WTC11 (cell line): ENCODE results near the gene CAB39. TPM values are rescaled to one million over a fixed set of nuclear protein-coding genes. Genes with fewer than 3 reads are reported as not detected.
"Not testable (repeated sequence)": the region's sequence is repeated elsewhere in the genome, so short reads cannot be mapped to it uniquely, and the experiment has no call there.

Source experiments
- ATAC-seq: fragments of 200-7000 bp; cut with Tn5 transposase; 2 replicates; pipeline ENCODE4 v1.10.0; 2021; ENCODE audit warnings: mild to moderate bottlenecking, moderate library complexity
- CTCF ChIA-PET: fragments of 300-600 bp; sonication (Branson Sonifier 250); formaldehyde crosslinking; loops from one replicate; lab custom pipeline; 2021; ENCODE audit warnings: antibody characterized with exemption; lab: Charles Lee
- POLR2A ChIA-PET: fragments of 350-600 bp; sonication (Branson Sonifier 250); formaldehyde crosslinking; loops from one replicate; lab custom pipeline; 2021; ENCODE audit warnings: antibody characterized with exemption; lab: Charles Lee
- DNase-seq: peaks from one replicate; pipeline ENCODE4 v3.0.0; 2021; ENCODE audit warnings: low spot score
- H3K27ac Mint-ChIP-seq: 2 replicates; pipeline ENCODE4 v1.8.0; 2021; ENCODE audit warnings: mixed read lengths
- H3K27me3 Mint-ChIP-seq: 2 replicates; pipeline ENCODE4 v1.8.0; 2021; ENCODE audit warnings: low read depth, mild to moderate bottlenecking, moderate library complexity, mixed read lengths
- H3K36me3 Mint-ChIP-seq: 2 replicates; pipeline ENCODE4 v1.8.0; 2021; ENCODE audit warnings: mixed read lengths
- H3K4me1 Mint-ChIP-seq: 2 replicates; pipeline ENCODE4 v1.8.0; 2022; ENCODE audit warnings: mixed read lengths
- H3K4me3 Mint-ChIP-seq: 2 replicates; pipeline ENCODE4 v1.8.0; 2021; ENCODE audit warnings: mild to moderate bottlenecking, moderate library complexity, mixed read lengths
- H3K9me3 Mint-ChIP-seq: 2 replicates; pipeline ENCODE4 v1.8.0; 2021; ENCODE audit warnings: mixed read lengths
- CREM ChIP-seq: sonication (generic); formaldehyde crosslinking; IDR thresholded peaks from 2 replicates; pipeline ENCODE4 v1.8.1; 2022; ENCODE audit warnings: mild to moderate bottlenecking, missing genetic modification reagents, moderate library complexity
- ESRRA ChIP-seq: sonication (generic); formaldehyde crosslinking; IDR thresholded peaks from 2 replicates; pipeline ENCODE4 v1.8.1; 2022; ENCODE audit warnings: mild to moderate bottlenecking, missing genetic modification reagents, borderline replicate concordance
- FOXK1 ChIP-seq: sonication (generic); formaldehyde crosslinking; IDR thresholded peaks from 2 replicates; pipeline ENCODE4 v1.8.0; 2022; ENCODE audit warnings: mild to moderate bottlenecking, moderate library complexity, missing genetic modification reagents
- HMGA2 ChIP-seq: fragments of 250-450 bp; sonication (Bioruptor Pico); IDR thresholded peaks from 2 replicates; pipeline ENCODE4 v1.4.0; 2021; ENCODE audit warnings: mild to moderate bottlenecking, moderate library complexity
- HMGXB4 ChIP-seq: sonication (generic); formaldehyde crosslinking; IDR thresholded peaks from 2 replicates; pipeline ENCODE4 v1.8.1; 2023; ENCODE audit warnings: mild to moderate bottlenecking, moderate library complexity, missing genetic modification reagents
- IRF1 ChIP-seq: sonication (generic); formaldehyde crosslinking; IDR thresholded peaks from 2 replicates; pipeline ENCODE4 v1.8.0; 2023; ENCODE audit warnings: missing genetic modification reagents
- JAZF1 ChIP-seq: fragments of 250-450 bp; sonication (Bioruptor Pico); IDR thresholded peaks from 2 replicates; pipeline ENCODE4 v1.9.0; 2021; ENCODE audit warnings: moderate library complexity, mild to moderate bottlenecking, inconsistent platforms
- MLX ChIP-seq: sonication (generic); formaldehyde crosslinking; IDR thresholded peaks from 2 replicates; pipeline ENCODE4 v1.8.1; 2023; ENCODE audit warnings: mild to moderate bottlenecking, missing genetic modification reagents, moderate library complexity
- MYBL2 ChIP-seq: sonication (generic); formaldehyde crosslinking; IDR thresholded peaks from 2 replicates; pipeline ENCODE4 v1.8.1; 2023; ENCODE audit warnings: mild to moderate bottlenecking, moderate library complexity, missing genetic modification reagents
- NFATC4 ChIP-seq: fragments of 250-450 bp; sonication (Bioruptor Pico); IDR thresholded peaks from 2 replicates; pipeline ENCODE4 v1.9.0; 2021; ENCODE audit warnings: mild to moderate bottlenecking
- RORB ChIP-seq: fragments of 250-450 bp; sonication (Bioruptor Pico); IDR thresholded peaks from 2 replicates; pipeline ENCODE4 v1.9.0; 2021; ENCODE audit warnings: mild to moderate bottlenecking
- SOX15 ChIP-seq: fragments of 250-450 bp; sonication (Bioruptor Pico); IDR thresholded peaks from 2 replicates; pipeline ENCODE4 v1.9.0; 2021; ENCODE audit warnings: mild to moderate bottlenecking
- TP53 ChIP-seq: sonication (generic); formaldehyde crosslinking; IDR thresholded peaks from 2 replicates; pipeline ENCODE4 v1.8.1; 2023; ENCODE audit warnings: mild to moderate bottlenecking, missing genetic modification reagents
- ZNF121 ChIP-seq: sonication (generic); formaldehyde crosslinking; IDR thresholded peaks from 2 replicates; pipeline ENCODE4 v1.8.0; 2023; ENCODE audit warnings: missing genetic modification reagents
- ZNF263 ChIP-seq: sonication (generic); formaldehyde crosslinking; IDR thresholded peaks from 2 replicates; pipeline ENCODE4 v1.8.1; 2022; ENCODE audit warnings: low read depth, mild to moderate bottlenecking, moderate library complexity, missing genetic modification reagents
- ZNF532 ChIP-seq: fragments of 250-450 bp; sonication (Bioruptor Pico); IDR thresholded peaks from 2 replicates; pipeline ENCODE4 v1.9.0; 2021; ENCODE audit warnings: mild to moderate bottlenecking, borderline replicate concordance
- ZSCAN18 ChIP-seq: fragments of 250-450 bp; sonication (Bioruptor Pico); IDR thresholded peaks from 2 replicates; pipeline ENCODE4 v2.1.2; 2022; ENCODE audit warnings: mild to moderate bottlenecking, moderate library complexity
- total RNA-seq: library from RNA; stranded (reverse); gene quantifications from 3 replicates; pipeline ENCODE4 v1.2.3, GENCODE V29; 2021
- TF ChIP-seq, protein P1 (sequence below): sonication (generic); formaldehyde crosslinking; IDR thresholded peaks from 2 replicates; pipeline ENCODE4 v1.8.0; 2022; ENCODE audit warnings: mild to moderate bottlenecking, missing genetic modification reagents
- TF ChIP-seq, protein P2 (sequence below): sonication (generic); formaldehyde crosslinking; IDR thresholded peaks from 2 replicates; pipeline ENCODE4 v1.8.1; 2022; ENCODE audit warnings: low read depth, mild to moderate bottlenecking, moderate library complexity, missing genetic modification reagents, borderline replicate concordance

The CAB39 gene
- total RNA-seq, 1 experiment from 2014 or later: 36.9 TPM

DNA sequence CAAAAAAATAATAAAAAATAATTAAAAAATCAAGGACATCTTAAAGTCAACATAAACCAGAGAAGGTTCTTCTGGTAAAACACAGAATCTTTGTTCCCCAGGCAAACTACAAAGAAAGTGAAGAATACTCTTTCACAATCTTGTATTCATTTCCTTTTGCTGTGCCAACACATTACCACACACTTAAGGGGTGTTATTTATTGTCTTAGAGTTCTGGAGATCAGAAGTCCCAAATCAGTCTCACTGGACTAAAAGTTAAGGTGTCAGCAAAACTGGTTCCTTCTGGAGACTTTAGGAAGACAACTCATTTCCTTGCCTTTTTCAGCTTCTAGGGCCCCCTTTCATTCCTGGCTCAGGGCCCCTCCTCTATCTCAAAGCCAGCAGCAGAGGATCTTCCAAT, 12.2 kb upstream of the CAB39 start (continued):
- no peak for TF ChIP-seq MLX (CRISPR knock-in tag)
- no peak for TF ChIP-seq IRF1 (CRISPR knock-in tag)
- TF ChIP-seq, protein P1, sequence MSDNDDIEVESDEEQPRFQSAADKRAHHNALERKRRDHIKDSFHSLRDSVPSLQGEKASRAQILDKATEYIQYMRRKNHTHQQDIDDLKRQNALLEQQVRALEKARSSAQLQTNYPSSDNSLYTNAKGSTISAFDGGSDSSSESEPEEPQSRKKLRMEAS (CRISPR knock-in tag): no peak
- TF ChIP-seq RORB (CRISPR knock-in tag): no peak
- no peak for TF ChIP-seq ZSCAN18 (CRISPR knock-in tag)
- no peak for TF ChIP-seq MYBL2 (CRISPR knock-in tag)
- TF ChIP-seq HMGXB4 (CRISPR knock-in tag): no peak
- TF ChIP-seq, protein P2, sequence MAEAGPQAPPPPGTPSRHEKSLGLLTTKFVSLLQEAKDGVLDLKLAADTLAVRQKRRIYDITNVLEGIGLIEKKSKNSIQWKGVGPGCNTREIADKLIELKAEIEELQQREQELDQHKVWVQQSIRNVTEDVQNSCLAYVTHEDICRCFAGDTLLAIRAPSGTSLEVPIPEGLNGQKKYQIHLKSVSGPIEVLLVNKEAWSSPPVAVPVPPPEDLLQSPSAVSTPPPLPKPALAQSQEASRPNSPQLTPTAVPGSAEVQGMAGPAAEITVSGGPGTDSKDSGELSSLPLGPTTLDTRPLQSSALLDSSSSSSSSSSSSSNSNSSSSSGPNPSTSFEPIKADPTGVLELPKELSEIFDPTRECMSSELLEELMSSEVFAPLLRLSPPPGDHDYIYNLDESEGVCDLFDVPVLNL (CRISPR knock-in tag): no peak

DNA sequence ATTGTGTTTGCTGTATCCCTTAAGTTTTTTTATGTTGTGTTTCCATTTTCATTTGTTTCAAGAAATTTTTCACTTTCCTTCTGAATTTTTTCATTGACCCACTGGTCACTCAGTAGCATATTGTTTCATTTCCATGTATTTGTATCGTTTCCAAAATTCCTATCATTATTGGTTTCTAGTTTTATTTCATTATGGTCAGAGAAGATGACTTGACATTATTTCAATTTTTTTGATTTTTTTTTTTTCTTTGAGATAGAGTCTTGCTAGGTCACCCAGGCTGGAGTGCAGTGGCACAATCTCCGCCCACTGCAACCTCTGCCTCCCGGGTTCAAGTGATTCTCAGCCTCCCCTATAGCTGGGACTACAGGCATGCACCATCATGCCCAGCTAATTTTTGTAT, 11.3 kb upstream of the CAB39 start:
- Mint-ChIP-seq H3K4me1 (0 out of 2 replicates have a peak, but pooled peaks cover 3% of the 10 kb centered on the region), H3K27ac (no peak overlapping the region), H3K36me3 (no peaks in the 10 kb centered on the region), H3K4me3 (no peak overlapping the region), H3K9me3 (peaks cover 5% of the 10 kb centered on the region; the same call in 1 of the 2 replicates), H3K27me3 (no peaks in the 10 kb centered on the region; the same call in 1 of the 2 replicates)
- DNase-seq (no peak), ATAC-seq (no peak)
- ChIA-PET CTCF (no interaction called here), POLR2A (no interaction called here)
- no peak for TF ChIP-seq CREM (CRISPR knock-in tag)
- no peak for TF ChIP-seq RORB (CRISPR knock-in tag)
- TF ChIP-seq HMGA2 (CRISPR knock-in tag): no peak
- no peak for TF ChIP-seq TP53

DNA sequence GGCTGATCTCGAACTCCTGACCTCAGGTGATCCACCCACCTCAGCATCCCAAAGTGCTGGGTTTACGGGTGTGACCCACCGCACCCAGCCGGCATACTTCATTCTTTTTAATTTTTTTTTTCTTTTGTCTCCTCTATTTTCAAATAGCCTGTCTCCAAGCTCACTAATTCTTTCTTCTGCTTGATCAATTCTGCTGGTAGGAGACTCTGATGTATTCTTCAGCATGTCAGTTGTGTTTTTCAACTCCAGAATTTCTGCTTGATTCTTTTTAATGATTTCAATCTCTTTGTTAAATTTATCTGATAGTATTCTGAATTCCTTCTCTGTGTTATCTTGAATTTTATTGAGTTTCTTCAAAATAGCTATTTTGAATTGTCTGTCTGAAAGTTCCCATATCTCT, 10.2 kb upstream of the CAB39 start:
- H3K4me3 Mint-ChIP-seq, CTCF ChIA-PET, H3K36me3 Mint-ChIP-seq, ATAC-seq, H3K27me3 Mint-ChIP-seq, H3K4me1 Mint-ChIP-seq, POLR2A ChIA-PET, DNase-seq, H3K27ac Mint-ChIP-seq, H3K9me3 Mint-ChIP-seq: not testable (repeated sequence)

GRCh38 chr2:230703514-230703913, 9.1 kb upstream of the CAB39 start:
- Mint-ChIP-seq H3K27me3 (no peaks in the 10 kb centered on the region; the same call in 1 of the 2 replicates), H3K4me3 (no peak overlapping the region), H3K4me1 (no peaks in the 10 kb centered on the region), H3K27ac (no peak overlapping the region), H3K36me3 (no peaks in the 10 kb centered on the region), H3K9me3 (peaks cover 5% of the 10 kb centered on the region; the same call in 1 of the 2 replicates)
- DNase-seq (no peak), ATAC-seq (no peak)
- ChIA-PET POLR2A (no interaction called here), CTCF (interaction anchor here (1.2 kb wide), 1 partner anchor 158 kb away, joined by 3 read pairs; no protein-coding TSS in a partner anchor)
- TF ChIP-seq ZNF121 (no peak), ESRRA (no peak), FOXK1 (CRISPR knock-in tag) (no peak), SOX15 (CRISPR knock-in tag) (no peak), NFATC4 (CRISPR knock-in tag) (no peak), ZNF263 (CRISPR knock-in tag) (no peak), ZSCAN18 (CRISPR knock-in tag) (no peak), ZNF532 (CRISPR knock-in tag) (no peak), JAZF1 (no peak)
